HS-5 (cell line): ENCODE measurements around the gene SH2D1B.
"Not testable (repeated sequence)": the region's sequence is repeated elsewhere in the genome, so short reads cannot be mapped to it uniquely, and the experiment has no call there.

ENCODE experiments used
- DNase-seq: peaks from one replicate; pipeline ENCODE4 v3.0.0-alpha.2; 2012; ENCODE audit warnings: low read depth

The SH2D1B gene, protein sequence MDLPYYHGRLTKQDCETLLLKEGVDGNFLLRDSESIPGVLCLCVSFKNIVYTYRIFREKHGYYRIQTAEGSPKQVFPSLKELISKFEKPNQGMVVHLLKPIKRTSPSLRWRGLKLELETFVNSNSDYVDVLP

DNA sequence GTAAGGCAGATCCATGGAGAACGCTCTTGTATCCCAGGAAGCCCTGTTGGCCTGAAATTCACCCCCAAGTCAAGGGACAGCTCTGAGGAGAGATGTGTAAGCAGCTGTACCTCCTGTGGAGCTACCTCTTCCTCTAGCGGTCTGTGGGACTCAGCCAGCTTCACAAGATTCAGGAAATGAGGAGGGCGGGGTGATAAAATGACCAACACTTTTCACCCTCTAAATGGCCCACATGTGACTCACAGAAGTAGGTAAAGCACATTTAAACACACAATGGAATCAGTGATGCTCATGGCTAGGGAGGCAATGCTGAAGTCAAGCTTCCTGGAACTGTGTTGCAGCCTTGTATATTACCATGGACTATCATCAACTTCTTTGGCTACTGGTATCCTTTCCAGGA lies at the start of gene SH2D1B:
Gene SH2D1B, minus strand, starts transcription at position 135 of the 400 bp plus-strand sequence. Its CDS starts 120 bp downstream, at position 15.
- no peak for DNase-seq

DNA sequence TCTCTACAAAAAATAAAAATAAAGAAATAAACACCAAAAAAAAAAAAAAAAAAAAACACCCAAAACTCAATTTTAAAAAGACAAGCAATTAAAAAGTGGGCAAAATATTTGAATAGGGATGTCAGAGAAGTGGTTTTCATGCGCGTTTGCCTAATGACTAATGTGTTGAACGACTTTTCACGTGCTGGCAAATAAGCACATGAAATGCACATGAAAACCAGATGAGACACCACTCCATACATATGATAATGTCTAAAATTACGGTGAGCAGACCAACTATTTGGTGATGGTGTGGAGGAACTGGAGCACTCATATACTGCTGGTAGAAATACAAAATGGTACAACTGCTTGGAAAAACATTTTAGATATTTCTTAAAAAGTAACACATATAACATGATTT lies 46.3 kb upstream of the SH2D1B start:
- DNase-seq, result peak; percentile 3

DNA sequence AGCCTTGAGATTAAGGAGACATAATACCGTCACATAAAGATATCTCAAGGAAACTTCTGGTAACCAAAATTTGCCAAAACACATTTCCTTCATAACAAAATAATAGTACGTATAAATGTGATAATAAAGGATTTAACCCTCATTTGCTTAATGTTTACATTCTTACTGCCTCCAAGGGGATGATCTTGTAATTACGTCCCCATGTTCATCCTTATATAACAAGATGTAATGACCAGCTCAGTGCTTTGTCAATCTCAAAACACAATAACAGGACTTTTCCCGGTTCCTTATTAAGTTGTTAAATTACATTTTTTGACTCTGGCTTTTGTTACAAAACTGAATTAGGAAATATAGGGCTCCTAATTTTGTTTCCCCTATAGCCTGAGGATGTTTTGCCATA lies 44.4 kb upstream of the SH2D1B start:
- no peak for DNase-seq

DNA sequence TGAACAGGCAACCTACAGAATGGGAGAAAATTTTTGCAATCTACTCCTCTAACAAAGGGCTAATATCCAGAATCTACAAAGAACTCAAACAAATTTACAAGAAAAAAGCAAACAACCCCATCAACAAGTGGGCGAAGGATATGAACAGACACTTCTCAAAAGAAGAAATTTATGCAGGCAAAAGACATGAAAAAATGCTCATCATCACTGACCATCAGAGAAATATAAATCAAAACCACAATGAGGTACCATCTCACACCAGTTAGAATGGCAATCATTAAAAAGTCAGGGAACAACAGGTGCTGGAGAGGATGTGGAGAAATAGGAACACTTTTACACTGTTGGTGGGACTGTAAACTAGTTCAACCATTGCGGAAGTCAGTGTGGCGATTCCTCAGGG lies 42.4 kb upstream of the SH2D1B start:
- not testable (repeated sequence) for DNase-seq

DNA sequence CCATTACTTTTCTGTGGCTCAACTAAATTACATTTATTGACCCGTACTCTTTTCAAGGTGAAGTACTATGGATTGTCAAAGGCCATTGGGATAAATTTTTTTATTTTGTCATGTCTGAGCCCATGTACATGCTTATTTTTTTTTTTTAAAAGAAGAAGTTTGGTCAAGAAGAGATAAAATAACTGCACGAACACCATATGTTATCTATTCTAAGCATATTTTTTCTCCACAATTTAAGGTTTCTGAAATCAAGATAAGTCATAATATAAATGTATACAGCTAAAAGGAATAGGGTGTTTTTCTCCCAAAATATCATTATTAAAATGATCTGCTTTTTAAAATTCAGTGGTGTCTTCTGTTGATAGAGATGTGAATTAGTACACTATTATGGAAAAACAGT lies 35.0 kb upstream of the SH2D1B start:
- no peak for DNase-seq

DNA sequence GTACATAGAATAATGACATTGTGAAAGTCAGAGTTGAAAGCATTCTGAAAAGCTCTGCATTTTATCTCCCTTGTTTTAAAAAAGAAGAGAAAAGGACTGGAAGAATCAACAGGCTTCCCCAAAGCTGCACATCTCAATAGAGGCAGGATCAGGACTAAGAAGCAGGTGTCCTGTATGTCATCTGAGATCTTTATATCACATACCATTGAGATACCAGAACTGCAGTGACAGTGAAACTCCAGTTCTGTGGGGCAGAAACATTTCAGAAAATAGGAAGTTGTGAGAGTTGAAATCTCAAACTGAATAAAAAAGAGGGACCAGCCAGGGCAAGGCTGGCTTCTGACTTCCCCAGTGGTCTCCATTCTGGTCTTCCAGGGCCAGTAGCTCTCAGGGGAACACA lies 33.0 kb upstream of the SH2D1B start:
- no peak for DNase-seq

DNA sequence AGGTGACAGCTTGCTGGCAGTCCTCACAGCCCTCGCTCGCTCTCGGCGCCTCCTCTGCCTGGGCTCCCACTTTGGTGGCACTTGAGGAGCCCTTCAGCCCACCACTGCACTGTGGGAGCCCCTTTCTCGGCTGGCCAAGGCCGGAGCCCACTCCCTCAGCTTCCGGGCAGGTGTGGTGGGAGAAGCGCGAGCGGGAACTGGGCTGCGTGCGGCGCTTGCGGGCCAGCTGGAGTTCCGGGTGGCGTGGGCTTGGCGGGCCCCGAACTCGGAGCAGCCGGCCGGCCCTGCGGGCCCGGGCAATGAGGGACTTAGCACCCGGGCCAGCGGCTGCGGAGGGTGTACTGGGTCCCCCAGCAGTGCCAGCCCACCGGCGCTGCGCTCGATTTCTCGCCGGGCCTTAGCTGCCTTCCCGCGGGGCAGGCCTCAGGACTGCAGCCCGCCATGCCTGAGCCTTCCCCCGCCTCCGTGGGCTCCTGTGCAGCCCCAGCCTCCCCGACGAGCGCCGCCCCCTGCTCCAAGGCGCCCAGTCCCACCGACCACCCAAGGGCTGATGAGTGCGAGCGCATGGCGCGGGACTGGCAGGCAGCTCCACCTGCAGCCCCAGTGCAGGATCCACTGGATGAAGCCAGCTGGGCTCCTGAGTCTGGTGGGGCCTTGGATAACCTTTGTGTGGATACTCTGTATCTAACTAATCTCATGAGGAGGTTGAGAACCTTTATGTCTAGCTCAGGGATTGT lies 21.2 kb upstream of the SH2D1B start:
- DNase-seq, result not testable (repeated sequence)

DNA sequence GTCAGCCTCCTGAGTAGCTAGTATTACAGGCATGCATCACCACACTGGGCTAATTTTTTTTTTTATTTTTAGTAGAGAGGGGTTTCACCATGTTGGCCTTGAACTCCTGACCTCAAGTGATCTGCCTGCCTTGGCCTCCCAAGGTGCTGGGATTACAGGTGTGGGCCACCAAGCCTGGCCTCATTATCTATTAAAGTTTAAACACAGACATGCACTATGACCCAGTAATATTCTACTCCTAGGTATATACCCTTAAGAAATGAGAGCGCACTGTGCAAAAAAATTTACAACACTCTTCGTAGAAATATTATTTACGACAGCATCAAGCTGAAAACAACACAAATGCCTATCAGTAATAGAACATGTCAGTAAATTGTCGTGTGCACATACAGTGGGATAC lies 18.6 kb upstream of the SH2D1B start:
- no peak for DNase-seq

DNA sequence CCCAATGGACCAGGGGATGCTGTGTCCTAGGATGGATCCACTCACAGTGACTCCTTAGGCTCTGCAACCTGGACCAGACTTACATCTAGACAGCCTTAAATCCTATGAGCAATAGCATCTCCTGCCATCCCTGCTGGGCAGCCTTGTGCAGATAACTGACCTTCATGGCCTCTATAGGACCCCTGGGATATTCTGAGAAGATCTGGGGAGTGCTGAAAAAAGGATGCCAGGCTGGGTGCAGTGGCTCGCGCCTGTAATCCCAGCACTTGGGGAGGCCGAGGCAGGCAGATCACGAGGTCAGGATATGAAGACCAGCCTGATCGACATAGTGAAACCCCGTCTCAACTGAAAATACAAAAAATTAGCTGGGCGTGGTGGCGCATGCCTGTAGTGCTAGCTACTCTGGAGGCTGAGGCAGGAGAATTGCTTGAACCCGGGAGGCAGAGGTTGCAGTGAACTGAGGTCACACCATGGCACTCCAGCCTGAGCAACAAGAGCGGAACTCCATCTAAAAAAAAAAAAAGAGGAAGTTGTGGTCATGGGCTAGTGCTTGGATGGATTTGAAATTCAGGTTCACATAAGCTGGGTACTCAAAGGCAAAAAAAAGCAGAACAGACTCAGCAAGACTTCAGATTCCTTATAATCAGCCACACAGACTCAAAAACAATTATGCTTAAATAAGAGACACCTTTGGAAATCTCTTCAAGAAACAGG lies 10.9 kb upstream of the SH2D1B start:
- no peak for DNase-seq

DNA sequence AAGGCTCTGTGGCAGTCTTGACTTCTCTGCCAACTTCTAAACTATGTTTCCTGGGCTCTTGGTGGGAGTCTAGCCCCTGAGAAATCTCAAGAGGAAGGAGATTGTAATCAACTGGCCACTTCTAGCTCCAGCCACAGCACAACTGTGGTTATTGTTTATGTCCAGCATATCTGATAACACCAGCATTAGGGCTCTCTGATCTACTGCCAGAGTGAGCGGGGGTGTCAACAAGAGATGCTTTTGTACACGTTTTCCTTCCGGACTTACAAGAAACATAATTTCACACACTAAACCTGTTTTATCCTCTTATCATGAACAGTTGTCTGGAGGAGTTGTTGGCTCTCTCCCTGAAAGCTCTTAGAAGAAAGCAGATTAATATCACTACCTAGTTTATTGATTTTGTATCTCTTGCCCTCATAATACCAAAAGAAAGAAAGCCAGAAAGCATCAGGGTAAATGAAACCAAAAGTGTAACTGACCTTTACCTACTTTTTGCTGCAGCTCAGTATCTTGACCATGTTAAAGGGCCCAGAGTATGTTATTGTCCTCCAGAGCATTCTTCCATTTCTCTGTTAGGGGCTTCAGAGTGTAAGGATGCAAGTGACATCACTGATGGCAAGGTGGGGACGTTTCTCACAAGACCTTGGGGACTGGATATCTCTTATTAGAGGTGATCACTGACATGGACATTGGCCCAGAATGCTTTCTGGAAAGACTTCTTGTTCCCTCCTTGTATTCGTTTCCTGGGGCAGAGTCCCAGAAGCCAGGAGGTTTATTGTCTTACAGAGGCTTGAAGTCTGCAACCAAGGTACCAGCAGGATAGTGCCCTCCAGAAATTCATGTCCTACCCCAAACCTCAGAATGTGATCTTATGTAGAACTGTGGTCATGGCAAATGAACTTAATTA lies 9.6 kb upstream of the SH2D1B start:
- no peak for DNase-seq

DNA sequence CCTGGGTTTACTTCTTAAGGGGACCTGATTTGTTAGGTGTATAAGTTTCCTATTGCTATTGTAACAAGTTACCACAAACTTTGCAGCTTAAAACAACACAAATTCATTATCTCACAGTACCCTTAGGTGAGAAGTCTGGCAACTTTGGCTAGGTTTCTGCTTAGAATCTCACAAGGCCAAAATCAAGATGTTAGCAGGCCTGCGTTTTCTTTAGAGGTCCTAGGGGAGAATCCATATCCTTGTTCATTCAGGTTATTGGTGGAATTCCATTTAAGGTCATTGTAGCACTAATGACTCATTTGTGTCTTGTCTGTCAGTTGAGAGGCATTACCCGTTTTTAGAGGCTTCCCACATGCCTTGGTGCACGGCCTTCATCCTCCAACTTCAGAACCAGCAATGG lies 8.2 kb upstream of the SH2D1B start:
- DNase-seq, result no peak

DNA sequence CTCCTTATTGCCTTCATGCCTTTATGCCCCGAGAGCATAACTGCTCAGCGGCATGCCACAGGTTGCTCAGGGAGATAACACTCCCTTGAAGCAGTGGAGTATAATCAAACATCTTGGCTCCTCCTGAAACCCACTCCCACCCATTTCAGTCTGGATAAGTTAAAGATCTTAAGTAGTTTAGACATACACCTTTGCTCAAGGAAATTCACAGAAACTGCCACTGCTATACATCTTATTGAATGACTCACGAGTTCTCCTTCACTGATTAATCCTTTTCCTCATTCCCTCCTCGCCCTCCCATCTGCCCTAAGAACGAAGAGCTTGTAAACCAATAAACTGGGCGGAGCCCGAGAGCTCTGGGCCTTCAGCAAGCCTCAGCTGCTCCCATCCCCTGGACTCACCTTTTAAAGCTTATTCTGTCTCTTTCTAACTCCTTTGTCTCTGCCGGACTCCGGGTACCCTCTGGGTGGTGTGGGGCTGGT lies 7.6 kb upstream of the SH2D1B start:
- DNase-seq, result not testable (repeated sequence)

DNA sequence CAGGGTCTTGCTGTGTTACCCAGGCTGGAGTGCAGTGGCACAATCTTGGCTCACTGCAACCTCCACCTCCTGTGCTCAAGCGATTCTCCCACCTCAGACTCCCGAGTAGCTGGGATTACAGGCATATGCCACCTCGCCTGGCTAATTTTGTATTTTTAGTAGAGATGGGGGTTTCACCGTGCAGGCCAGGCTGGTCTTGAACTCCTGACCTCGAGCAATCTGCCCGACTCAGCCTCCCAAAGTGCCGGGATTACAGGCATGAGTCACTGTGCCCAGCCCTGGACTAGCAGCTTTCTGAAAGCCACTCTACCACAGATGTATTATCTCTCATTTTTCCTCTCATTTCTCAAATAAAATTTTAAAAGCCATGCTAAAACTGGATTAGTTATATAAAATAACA lies 6.6 kb upstream of the SH2D1B start:
- not testable (repeated sequence) for DNase-seq

DNA sequence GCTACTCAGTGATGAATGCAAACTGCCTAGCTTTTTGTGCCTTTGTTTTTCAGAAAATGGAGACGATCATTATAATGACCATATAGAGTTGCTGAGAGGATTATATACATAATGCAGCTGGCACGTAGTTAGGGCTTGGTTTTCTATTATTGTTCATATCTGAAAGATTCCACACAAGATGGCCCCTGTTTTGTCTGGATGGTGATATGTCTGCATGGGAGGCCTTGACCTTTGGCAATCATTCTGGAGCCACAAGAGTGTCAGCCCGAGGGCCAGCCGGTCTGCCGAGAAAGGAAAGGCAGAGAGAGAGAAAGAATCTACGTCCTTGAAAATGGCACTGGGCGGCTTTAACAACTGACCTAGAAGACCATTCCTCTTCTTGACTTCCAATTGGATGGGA lies 5.7 kb upstream of the SH2D1B start:
- no peak for DNase-seq

DNA sequence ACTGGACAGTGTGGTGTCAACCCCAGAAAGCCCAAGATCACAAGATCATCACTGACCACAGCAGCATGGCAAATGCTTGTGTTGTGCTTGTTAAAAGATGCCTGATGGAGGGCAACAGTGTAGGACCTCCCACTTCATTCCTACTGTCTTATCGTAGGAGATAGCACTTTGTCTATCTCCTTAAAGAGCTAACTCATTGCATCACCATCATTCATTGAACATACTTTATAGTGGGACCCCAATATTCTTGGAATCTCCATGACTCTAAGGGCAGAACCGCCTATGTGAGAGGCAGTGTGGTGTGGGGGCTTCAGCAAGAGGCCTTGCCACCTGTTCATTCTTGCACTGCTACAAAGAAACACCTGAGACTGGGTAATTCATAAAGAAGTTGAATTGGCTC lies 5.0 kb upstream of the SH2D1B start:
- DNase-seq, result no peak

DNA sequence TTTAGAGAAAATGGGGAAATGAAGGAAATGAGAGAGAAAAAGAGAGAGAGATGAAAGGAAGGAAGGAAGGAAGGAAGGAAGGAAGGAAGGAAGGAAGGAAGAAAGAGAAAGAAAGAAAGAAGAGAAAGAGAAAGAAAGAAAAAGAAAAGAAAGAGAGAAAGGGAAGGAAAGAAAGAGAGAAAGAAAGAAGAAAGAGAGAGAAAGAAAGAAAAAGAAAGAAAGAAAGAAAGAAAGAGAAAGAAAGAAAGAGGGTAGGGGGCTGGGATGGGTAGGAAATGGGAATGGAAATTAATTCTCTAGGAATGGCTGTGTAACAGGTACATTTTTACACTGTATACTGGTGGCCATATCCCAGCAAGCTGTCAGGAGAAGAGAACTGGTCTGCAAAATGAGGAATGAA lies 4.3 kb upstream of the SH2D1B start:
- no peak for DNase-seq

DNA sequence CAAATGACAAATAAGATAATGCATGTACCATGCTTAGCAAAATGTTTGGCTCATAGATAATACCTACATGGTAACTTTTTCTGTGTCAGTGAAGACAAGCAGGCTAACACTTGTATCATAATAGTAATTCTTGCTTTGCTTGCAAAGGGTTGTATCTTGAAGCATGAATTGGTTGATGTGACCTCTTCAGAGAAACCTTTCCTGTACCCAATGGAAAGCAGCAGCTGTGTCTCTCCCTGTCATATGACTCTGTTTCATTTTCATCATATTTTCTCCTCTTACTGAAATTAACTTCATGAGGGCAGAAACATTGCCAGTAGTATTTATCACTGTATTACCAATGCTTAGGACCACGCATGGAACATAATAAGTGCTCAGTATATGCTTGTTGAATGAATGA lies 4.4 kb downstream of the SH2D1B start:
- DNase-seq, result no peak

DNA sequence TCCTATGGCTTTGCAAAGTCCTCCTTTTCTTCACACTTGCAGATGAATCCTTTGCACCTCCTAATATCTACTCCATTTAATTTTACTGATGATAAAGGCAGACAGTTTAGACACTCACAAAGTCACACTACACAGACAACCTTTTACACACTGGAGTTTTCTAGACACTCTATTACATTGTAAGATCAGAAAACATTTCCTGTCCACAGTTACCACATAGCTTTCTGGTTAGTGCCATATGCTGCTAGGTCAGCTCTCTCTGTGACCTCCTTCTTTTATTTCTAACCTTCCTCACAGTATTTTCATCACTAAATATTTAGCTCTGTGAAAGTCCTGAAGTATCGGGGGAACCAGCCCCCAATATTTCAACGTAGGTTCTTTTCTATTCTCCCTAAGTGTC lies 5.1 kb downstream of the SH2D1B start:
- DNase-seq, result no peak

DNA sequence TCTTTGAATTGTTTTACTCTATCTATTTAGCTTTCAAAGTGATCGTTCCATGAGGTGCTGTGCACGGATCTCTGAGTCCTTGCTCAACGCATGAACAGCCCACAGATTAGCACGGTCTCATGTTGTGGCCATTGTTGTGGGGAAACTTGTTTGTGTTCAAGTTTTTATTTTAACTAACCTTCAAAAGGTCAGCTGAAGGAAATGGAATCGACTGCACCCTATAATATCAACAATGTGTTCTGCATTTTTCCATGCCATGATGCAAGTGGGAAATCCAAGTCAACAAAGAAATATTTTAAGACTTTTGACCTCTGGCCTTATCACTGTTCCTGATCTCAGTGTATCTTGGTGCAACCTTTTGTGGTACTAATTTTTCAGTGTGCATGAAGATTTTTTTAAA lies 6.1 kb downstream of the SH2D1B start:
- no peak for DNase-seq

DNA sequence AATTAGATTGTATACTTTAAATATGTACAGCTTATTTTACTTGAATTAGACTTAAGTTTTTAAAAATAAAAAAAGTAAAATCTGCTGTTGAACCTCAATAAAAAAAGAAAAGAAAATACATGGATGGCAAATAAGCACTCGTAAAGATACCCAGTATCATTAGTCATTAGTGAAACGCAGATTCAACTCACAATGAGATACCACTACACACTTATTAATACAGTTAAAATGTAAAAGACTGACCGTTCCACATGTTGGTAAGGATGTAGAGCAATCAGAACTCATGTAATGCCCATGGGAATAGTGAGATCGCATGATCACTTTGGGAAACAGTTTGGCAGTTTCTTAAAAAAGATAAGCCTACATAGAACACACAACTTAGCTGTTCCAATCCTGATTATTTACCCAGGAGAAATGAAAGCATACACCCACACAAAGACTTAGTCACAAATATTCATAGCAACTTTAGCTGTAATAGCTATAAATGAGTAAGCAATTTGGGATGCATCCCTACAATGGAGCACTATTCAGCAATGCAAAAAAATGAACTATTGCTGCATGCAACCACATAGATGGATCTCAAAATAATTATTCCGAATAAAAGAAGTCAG lies 7.3 kb downstream of the SH2D1B start:
- DNase-seq, result peak; percentile 35

DNA sequence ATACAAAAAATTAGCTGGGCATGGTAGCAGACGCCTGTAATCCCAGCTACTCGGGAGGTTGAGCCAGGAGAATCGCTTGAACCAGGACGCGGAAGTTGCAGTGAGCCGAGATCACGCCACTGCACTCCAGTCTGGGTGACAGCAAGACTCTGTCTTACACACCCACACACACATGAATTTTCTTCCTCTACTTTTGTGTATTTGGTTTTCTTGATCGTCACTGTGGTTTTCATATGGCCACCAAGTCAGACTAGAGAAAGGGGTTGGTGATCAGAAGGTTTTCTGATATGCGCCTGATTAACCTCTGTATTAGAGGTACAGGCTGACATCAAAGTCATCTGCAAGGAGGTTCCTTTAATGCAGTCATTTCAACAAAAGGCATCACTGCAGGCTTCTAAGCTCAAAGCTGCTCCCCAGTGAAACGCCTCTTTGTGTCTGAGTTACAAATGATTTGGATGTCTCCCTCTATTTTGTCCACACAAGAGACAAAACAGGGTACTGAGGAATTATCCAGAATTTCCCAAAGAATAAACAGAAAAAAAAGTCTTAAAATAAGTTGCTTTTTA lies 11.1 kb downstream of the SH2D1B start:
- no peak for DNase-seq
